SK-N-SH (cell line): ENCODE data around the gene SLC2A1. TPM values are rescaled to one million over a fixed set of nuclear protein-coding genes. Genes with fewer than 3 reads are reported as not detected.
A peak's percentile ranks its signal among the peaks of the same experiment; 100 is the strongest.

Experiments used
- CTCF ChIA-PET: fragments of 300-600, 350-600 bp; formaldehyde crosslinking; extraction: SDS; loops from one replicate; lab custom pipeline; 2021; lab: Yijun Ruan, JAX
- POLR2A ChIA-PET: fragments of 350-600 bp; sonication (Branson Sonifier 250); formaldehyde crosslinking; extraction: SDS; loops from one replicate; lab custom pipeline; 2020; ENCODE audit warnings: antibody characterized with exemption, inconsistent platforms; lab: Yijun Ruan, JAX
- DNase-seq: peaks from one replicate; pipeline ENCODE4 v3.0.0; 2012
- H2AFZ ChIP-seq: fragments of 200-600 bp; sonication (generic); 2 replicates; pipeline ENCODE4 v1.8.1; 2016; ENCODE audit warnings: antibody characterized with exemption, mild to moderate bottlenecking, low read depth
- H3F3A ChIP-seq: fragments of 200-600 bp; sonication (generic); replicated peaks from 2 replicates; pipeline ENCODE3; 2016; ENCODE audit warnings: antibody characterized with exemption, mild to moderate bottlenecking; ENCODE audit not compliant: insufficient read depth
- H3K27ac ChIP-seq, 2 experiments: fragments of 200-500 bp in 1 of 2; fragments of 200-600 bp in 1 of 2; sonication (Bioruptor generic) in 1 of 2; sonication (generic), shearing (Covaris generic) in 1 of 2; 2 replicates each; pipeline versions ENCODE4 v1.5.1 to v1.6.1; 2014 to 2016; ENCODE audit warnings: low read depth in 2 of 2, inconsistent platforms in 1 of 2, low read length in 1 of 2, mild to moderate bottlenecking in 1 of 2, mixed read lengths in 1 of 2
- H3K27me3 ChIP-seq: fragments of 200-600 bp; sonication (generic), shearing (Covaris generic); 2 replicates; pipeline ENCODE4 v1.6.1; 2016; ENCODE audit warnings: mixed run types; ENCODE audit not compliant: insufficient read depth
- H3K36me3 ChIP-seq, 2 experiments: fragments of 200-500 bp in 1 of 2; fragments of 200-600 bp in 1 of 2; sonication (Bioruptor generic) in 1 of 2; sonication (generic) in 1 of 2; replicated peaks in 1 of 2; 2 replicates each; pipeline versions ENCODE3 to v1.5.1; 2014 to 2016; ENCODE audit warnings: low read length in 1 of 2, mild to moderate bottlenecking in 1 of 2; ENCODE audit not compliant: insufficient read depth in 2 of 2, control insufficient read depth in 1 of 2
- H3K4me1 ChIP-seq, 2 experiments: fragments of 200-500 bp in 1 of 2; fragments of 200-600 bp in 1 of 2; sonication (Bioruptor generic) in 1 of 2; sonication (generic), shearing (Covaris generic) in 1 of 2; 2 replicates each; pipeline versions ENCODE4 v1.5.1 to v1.6.1; 2014 to 2016; ENCODE audit warnings: low read depth in 1 of 2, low read length in 1 of 2, mixed run types in 1 of 2; ENCODE audit not compliant: insufficient read depth in 2 of 2, control insufficient read depth in 1 of 2
- H3K4me2 ChIP-seq: fragments of 200-600 bp; sonication (generic), shearing (Covaris generic); 2 replicates; pipeline ENCODE4 v1.6.1; 2017; ENCODE audit warnings: mixed run types
- H3K4me3 ChIP-seq, 2 experiments: fragments of 200-500 bp in 1 of 2; fragments of 200-600 bp in 1 of 2; sonication (Bioruptor generic) in 1 of 2; sonication (generic), shearing (Covaris generic) in 1 of 2; 2 replicates each; pipeline versions ENCODE4 v1.5.1 to v1.8.1; 2014 to 2016; ENCODE audit warnings: low read depth in 2 of 2, inconsistent platforms in 1 of 2, low read length in 1 of 2, mild to moderate bottlenecking in 1 of 2, mixed read lengths in 1 of 2, moderate library complexity in 1 of 2
- H3K79me2 ChIP-seq: fragments of 200-600 bp; sonication (generic); 2 replicates; pipeline ENCODE4 v1.8.1; 2017; ENCODE audit warnings: mild to moderate bottlenecking; ENCODE audit not compliant: insufficient read depth
- H3K9ac ChIP-seq: fragments of 200-600 bp; sonication (generic); 2 replicates; pipeline ENCODE4 v1.6.1; 2017; ENCODE audit warnings: mixed run types
- H3K9me2 ChIP-seq: fragments of 200-600 bp; sonication (generic); 2 replicates; pipeline ENCODE4 v1.6.1; 2017; ENCODE audit warnings: mixed run types
- H3K9me3 ChIP-seq: fragments of 200-600 bp; sonication (generic); 2 replicates; pipeline ENCODE4 v1.6.1; 2017; ENCODE audit warnings: mixed run types, mild to moderate bottlenecking, moderate library complexity
- H4K20me1 ChIP-seq: fragments of 200-600 bp; sonication (generic); 2 replicates; pipeline ENCODE4 v1.6.1; 2017; ENCODE audit warnings: mild to moderate bottlenecking, mixed run types; ENCODE audit not compliant: insufficient read depth
- CHD2 ChIP-seq: fragments of 150-350 bp; IDR thresholded peaks from 2 replicates; pipeline ENCODE4 v1.6.1; 2018; ENCODE audit warnings: low read length; ENCODE audit not compliant: partially characterized antibody
- CTCF ChIP-seq: fragments of 200-600 bp; sonication (generic); IDR thresholded peaks from 2 replicates; pipeline ENCODE4 v1.6.1; 2017; ENCODE audit warnings: antibody characterized with exemption, mild to moderate bottlenecking, moderate library complexity
- ELF1 ChIP-seq: IDR thresholded peaks from 2 replicates; pipeline ENCODE4 v1.4.0; 2012
- EP300 ChIP-seq, 2 experiments: IDR thresholded peaks; 2 replicates each; pipeline versions ENCODE4 v1.4.0 to v1.6.1; 2012; ENCODE audit warnings: borderline replicate concordance in 1 of 2, low read depth in 1 of 2, low read length in 1 of 2
- FOXM1 ChIP-seq: IDR thresholded peaks from 2 replicates; pipeline ENCODE4 v1.4.0; 2012; ENCODE audit warnings: low read depth, mild to moderate bottlenecking
- GABPA ChIP-seq: IDR thresholded peaks from 2 replicates; pipeline ENCODE4 v1.4.0; 2012; ENCODE audit warnings: low read depth, mild to moderate bottlenecking
- JUND ChIP-seq: IDR thresholded peaks from 2 replicates; pipeline ENCODE4 v1.4.0; 2012
- MEF2A ChIP-seq: IDR thresholded peaks from 2 replicates; pipeline ENCODE4 v1.4.0; 2012; ENCODE audit warnings: low read depth, borderline replicate concordance
- MXI1 ChIP-seq: IDR thresholded peaks from 2 replicates; pipeline ENCODE4 v1.6.1; 2012; ENCODE audit warnings: mild to moderate bottlenecking, low read depth, low read length, improper control_type of control experiment
- NRF1 ChIP-seq: IDR thresholded peaks from 2 replicates; pipeline ENCODE4 v1.6.1; 2012; ENCODE audit warnings: low read depth, mild to moderate bottlenecking, low read length
- POLR2AphosphoS5 ChIP-seq: IDR thresholded peaks from 2 replicates; pipeline ENCODE4 v1.6.1; 2012; ENCODE audit warnings: low read depth, low read length
- RCOR1 ChIP-seq: fragments of 150-350 bp; IDR thresholded peaks from 2 replicates; pipeline ENCODE4 v1.6.1; 2017; ENCODE audit warnings: antibody characterized with exemption, low read length
- SIN3A ChIP-seq: IDR thresholded peaks from 2 replicates; pipeline ENCODE4 v1.6.1; 2012; ENCODE audit warnings: low read depth, mild to moderate bottlenecking, low read length, moderate library complexity, borderline replicate concordance
- SMC3 ChIP-seq: IDR thresholded peaks from 2 replicates; pipeline ENCODE4 v1.6.1; 2012; ENCODE audit warnings: low read depth, low read length, improper control_type of control experiment
- TCF12 ChIP-seq: IDR thresholded peaks from 2 replicates; pipeline ENCODE4 v1.4.0; 2012
- USF1 ChIP-seq: IDR thresholded peaks from 2 replicates; pipeline ENCODE4 v1.4.0; 2012; ENCODE audit warnings: low read depth, borderline replicate concordance
- YY1 ChIP-seq: IDR thresholded peaks from 2 replicates; pipeline ENCODE4 v1.4.0; 2012; ENCODE audit warnings: low read depth, mild to moderate bottlenecking
- WGBS: methylation state at CpG from one replicate; pipeline ENCODE4 v1.1.6; 2017; ENCODE audit warnings: low lambda C conversion rate; 5-methylcytosine and 5-hydroxymethylcytosine counted together
- polyA plus RNA-seq, 3 experiments: library from polyadenylated mRNA; depleted of rRNA; stranded (reverse); fragments of >200 nt; gene quantifications; 2 replicates each; pipeline ENCODE4 v1.2.3, GENCODE V29; 2012
- TF ChIP-seq, protein P1 (sequence below): IDR thresholded peaks from 2 replicates; pipeline ENCODE4; 2012
- TF ChIP-seq, protein P2 (sequence below): fragments of 150-350 bp; IDR thresholded peaks from 2 replicates; pipeline ENCODE4 v1.6.1; 2017; ENCODE audit warnings: antibody characterized with exemption, low read length, low read depth, borderline replicate concordance
- TF ChIP-seq, protein P3 (sequence below): IDR thresholded peaks from 2 replicates; pipeline ENCODE4 v1.6.1; 2012; ENCODE audit warnings: mild to moderate bottlenecking, low read depth, low read length, moderate library complexity

SLC2A1 gene
- polyA plus RNA-seq, 1 of the 3 experiments (the other 2 are of a cell fraction) = 63.8 TPM

- H3K79me2 ChIP-seq = peaks cover 98% of the 10 kb centered on the region
- H3F3A ChIP-seq = peaks cover 14% of the 10 kb centered on the region
- H4K20me1 ChIP-seq = no peaks in the 10 kb centered on the region
- H3K4me3 ChIP-seq = no peak overlapping the region
- CTCF ChIA-PET = interaction anchor here (1.3 to 5.6 kb wide), 4 partner anchors 19 to 122 kb away, joined by 3 to 33 read pairs (median 18); no protein-coding TSS in a partner anchor
- H3K9ac ChIP-seq = no peak overlapping the region
- no peak overlapping the region for H2AFZ ChIP-seq
- no peaks in the 10 kb centered on the region for H3K27me3 ChIP-seq
- no peak overlapping the region for H3K4me2 ChIP-seq
- WGBS = 90% methylated on average over 1 of the region's 1 CpG
- no peak for DNase-seq
- H3K27ac ChIP-seq = peak overlapping the region; percentile 78 to 84; a peak in 3 of 4 replicates
- peaks cover 30 to 57% of the 10 kb centered on the region in 2 experiments for H3K4me1 ChIP-seq
- H3K9me3 ChIP-seq = no peaks in the 10 kb centered on the region
- no peaks in the 10 kb centered on the region for H3K9me2 ChIP-seq
- peaks cover 10% of the 10 kb centered on the region in 2 experiments for H3K36me3 ChIP-seq
- no peak for TF ChIP-seq RCOR1
- TF ChIP-seq MEF2A = no peak
- TF ChIP-seq JUND = no peak
- TF ChIP-seq SMC3 = no peak
- no peak for TF ChIP-seq USF1
- TF ChIP-seq YY1 = no peak
- TF ChIP-seq EP300 (IDR thresholded peaks at IDR 0.05; ENCODE audit: borderline replicate concordance in 1 of 2, low read depth in 1 of 2, low read length in 1 of 2) = no peak
- no peak for TF ChIP-seq GABPA
- TF ChIP-seq SIN3A = no peak
- no peak for TF ChIP-seq MXI1
- no peak for TF ChIP-seq FOXM1
- POLR2A ChIA-PET = interaction anchor here (0.9 kb wide), 1 partner anchor 110 kb away, joined by 3 read pairs; no protein-coding TSS in a partner anchor
Observed at GRCh38 chr1:42951588-42951987, 7.1 kb downstream of the SLC2A1 start.

DNA sequence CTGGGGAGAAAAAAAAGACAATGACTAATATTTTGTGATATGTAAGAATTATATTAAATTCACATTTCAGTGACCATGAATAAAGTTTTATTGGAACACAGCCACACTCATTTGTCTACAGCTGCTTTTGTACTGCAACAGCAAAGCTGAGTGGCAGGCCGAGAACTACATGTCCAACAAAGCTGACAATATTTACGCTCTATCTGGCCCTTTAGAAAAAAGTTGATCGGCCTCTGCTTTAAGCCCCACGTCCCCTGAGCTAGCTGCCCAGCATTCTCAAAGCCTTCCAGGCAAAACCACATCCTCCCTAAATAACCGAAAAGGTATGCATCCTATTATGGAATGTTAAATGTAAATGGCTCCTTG, 8.6 kb downstream of the SLC2A1 start:
- ChIA-PET CTCF (interaction anchor here (0.9 to 5.6 kb wide), 4 partner anchors 17 to 123 kb away, joined by 3 to 32 read pairs (median 3); no protein-coding TSS in a partner anchor), POLR2A (no interaction called here)
- 14% methylated on average over 5 of the region's 5 CpGs for WGBS
- Histone ChIP-seq H3F3A (peaks cover 14% of the 10 kb centered on the region), H3K27me3 (no peaks in the 10 kb centered on the region), H2AFZ (no peak overlapping the region), H3K9me2 (no peaks in the 10 kb centered on the region), H3K27ac (peak overlapping the region; percentile 84 to 91), H3K4me2 (peak overlapping the region; percentile 52), H3K9me3 (no peaks in the 10 kb centered on the region), H3K4me1 (peaks cover 29 to 69% of the 10 kb centered on the region in 2 experiments), H3K4me3 (no peak overlapping the region), H3K79me2 (peaks cover 98% of the 10 kb centered on the region), H3K36me3 (peaks cover 3 to 10% of the 10 kb centered on the region in 2 experiments), H3K9ac (peak overlapping the region; percentile 46; the same call in 1 of the 2 replicates), H4K20me1 (no peaks in the 10 kb centered on the region)
- no peak for DNase-seq
- peak; percentile 78 for TF ChIP-seq TCF12
- TF ChIP-seq, protein P1, sequence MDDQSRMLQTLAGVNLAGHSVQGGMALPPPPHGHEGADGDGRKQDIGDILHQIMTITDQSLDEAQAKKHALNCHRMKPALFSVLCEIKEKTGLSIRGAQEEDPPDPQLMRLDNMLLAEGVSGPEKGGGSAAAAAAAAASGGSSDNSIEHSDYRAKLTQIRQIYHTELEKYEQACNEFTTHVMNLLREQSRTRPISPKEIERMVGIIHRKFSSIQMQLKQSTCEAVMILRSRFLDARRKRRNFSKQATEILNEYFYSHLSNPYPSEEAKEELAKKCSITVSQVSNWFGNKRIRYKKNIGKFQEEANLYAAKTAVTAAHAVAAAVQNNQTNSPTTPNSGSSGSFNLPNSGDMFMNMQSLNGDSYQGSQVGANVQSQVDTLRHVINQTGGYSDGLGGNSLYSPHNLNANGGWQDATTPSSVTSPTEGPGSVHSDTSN = peak; percentile 75
- no peak for TF ChIP-seq MEF2A
- 0 out of 4 replicates have a peak, but pooled peaks of 1 of the 2 experiments have one; percentile 40 for TF ChIP-seq EP300 (IDR thresholded peaks at IDR 0.05; ENCODE audit: borderline replicate concordance in 1 of 2, low read depth in 1 of 2, low read length in 1 of 2)
- TF ChIP-seq CHD2 = no peak
- TF ChIP-seq, protein P2, sequence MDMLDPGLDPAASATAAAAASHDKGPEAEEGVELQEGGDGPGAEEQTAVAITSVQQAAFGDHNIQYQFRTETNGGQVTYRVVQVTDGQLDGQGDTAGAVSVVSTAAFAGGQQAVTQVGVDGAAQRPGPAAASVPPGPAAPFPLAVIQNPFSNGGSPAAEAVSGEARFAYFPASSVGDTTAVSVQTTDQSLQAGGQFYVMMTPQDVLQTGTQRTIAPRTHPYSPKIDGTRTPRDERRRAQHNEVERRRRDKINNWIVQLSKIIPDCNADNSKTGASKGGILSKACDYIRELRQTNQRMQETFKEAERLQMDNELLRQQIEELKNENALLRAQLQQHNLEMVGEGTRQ = no peak
- TF ChIP-seq, protein P3, sequence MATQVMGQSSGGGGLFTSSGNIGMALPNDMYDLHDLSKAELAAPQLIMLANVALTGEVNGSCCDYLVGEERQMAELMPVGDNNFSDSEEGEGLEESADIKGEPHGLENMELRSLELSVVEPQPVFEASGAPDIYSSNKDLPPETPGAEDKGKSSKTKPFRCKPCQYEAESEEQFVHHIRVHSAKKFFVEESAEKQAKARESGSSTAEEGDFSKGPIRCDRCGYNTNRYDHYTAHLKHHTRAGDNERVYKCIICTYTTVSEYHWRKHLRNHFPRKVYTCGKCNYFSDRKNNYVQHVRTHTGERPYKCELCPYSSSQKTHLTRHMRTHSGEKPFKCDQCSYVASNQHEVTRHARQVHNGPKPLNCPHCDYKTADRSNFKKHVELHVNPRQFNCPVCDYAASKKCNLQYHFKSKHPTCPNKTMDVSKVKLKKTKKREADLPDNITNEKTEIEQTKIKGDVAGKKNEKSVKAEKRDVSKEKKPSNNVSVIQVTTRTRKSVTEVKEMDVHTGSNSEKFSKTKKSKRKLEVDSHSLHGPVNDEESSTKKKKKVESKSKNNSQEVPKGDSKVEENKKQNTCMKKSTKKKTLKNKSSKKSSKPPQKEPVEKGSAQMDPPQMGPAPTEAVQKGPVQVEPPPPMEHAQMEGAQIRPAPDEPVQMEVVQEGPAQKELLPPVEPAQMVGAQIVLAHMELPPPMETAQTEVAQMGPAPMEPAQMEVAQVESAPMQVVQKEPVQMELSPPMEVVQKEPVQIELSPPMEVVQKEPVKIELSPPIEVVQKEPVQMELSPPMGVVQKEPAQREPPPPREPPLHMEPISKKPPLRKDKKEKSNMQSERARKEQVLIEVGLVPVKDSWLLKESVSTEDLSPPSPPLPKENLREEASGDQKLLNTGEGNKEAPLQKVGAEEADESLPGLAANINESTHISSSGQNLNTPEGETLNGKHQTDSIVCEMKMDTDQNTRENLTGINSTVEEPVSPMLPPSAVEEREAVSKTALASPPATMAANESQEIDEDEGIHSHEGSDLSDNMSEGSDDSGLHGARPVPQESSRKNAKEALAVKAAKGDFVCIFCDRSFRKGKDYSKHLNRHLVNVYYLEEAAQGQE = 0 out of 2 replicates have a peak, but pooled peaks have one; percentile 13
- TF ChIP-seq YY1 = no peak
- no peak; the same call in 1 of the 2 replicates for TF ChIP-seq JUND
- no peak for TF ChIP-seq GABPA
- no peak for TF ChIP-seq ELF1
- TF ChIP-seq NRF1 = no peak
- TF ChIP-seq POLR2AphosphoS5 = peak; percentile 32; the same call in 1 of the 2 replicates
- no peak for TF ChIP-seq CTCF
